Endothelial cell (in vitro differentiated cells): ENCODE measurements around the gene MAGI1. TPM values are rescaled to one million over a fixed set of nuclear protein-coding genes. Genes with fewer than 3 reads are reported as not detected.

Source experiments
- DNase-seq: peaks from one replicate; pipeline ENCODE4 v3.0.0; 2021; ENCODE audit warnings: low spot score
- H3K27ac Mint-ChIP-seq: one replicate; pipeline ENCODE4 v1.8.0; 2021; ENCODE audit warnings: mixed read lengths, inconsistent platforms; ENCODE audit not compliant: unreplicated experiment
- H3K27me3 Mint-ChIP-seq: one replicate; pipeline ENCODE4 v1.8.0; 2021; ENCODE audit warnings: mild to moderate bottlenecking, moderate library complexity, mixed read lengths, inconsistent platforms; ENCODE audit not compliant: unreplicated experiment
- H3K36me3 Mint-ChIP-seq: one replicate; pipeline ENCODE4 v1.8.0; 2021; ENCODE audit warnings: mild to moderate bottlenecking, low read depth, mixed read lengths, inconsistent platforms; ENCODE audit not compliant: unreplicated experiment
- H3K4me1 Mint-ChIP-seq: one replicate; pipeline ENCODE4 v1.8.0; 2021; ENCODE audit warnings: mild to moderate bottlenecking, mixed read lengths, inconsistent platforms; ENCODE audit not compliant: unreplicated experiment
- H3K4me3 Mint-ChIP-seq: one replicate; pipeline ENCODE4 v1.8.0; 2021; ENCODE audit warnings: mild to moderate bottlenecking, mixed read lengths, inconsistent platforms; ENCODE audit not compliant: unreplicated experiment
- H3K9me3 Mint-ChIP-seq: one replicate; pipeline ENCODE4 v1.8.0; 2021; ENCODE audit warnings: mixed read lengths, inconsistent platforms; ENCODE audit not compliant: unreplicated experiment
- total RNA-seq: library from RNA; stranded (reverse); fragmentation: NEBNext Ultra II Directional; extraction: Animal tissue kit (Norgen Biotek cat#: 25700); gene quantifications from one replicate; pipeline ENCODE4 v1.2.1, GENCODE V29; 2021; ENCODE audit not compliant: unreplicated experiment
- TF ChIP-seq, protein P1 (sequence below): fragments of 200-600 bp; sonication (generic); IDR thresholded peaks from one replicate; pipeline ENCODE4 v1.5.0; 2021; ENCODE audit warnings: antibody characterized with exemption; ENCODE audit not compliant: unreplicated experiment

Gene MAGI1
- total RNA-seq, 1 donor from 2014 or later = 33.8 TPM

DNA sequence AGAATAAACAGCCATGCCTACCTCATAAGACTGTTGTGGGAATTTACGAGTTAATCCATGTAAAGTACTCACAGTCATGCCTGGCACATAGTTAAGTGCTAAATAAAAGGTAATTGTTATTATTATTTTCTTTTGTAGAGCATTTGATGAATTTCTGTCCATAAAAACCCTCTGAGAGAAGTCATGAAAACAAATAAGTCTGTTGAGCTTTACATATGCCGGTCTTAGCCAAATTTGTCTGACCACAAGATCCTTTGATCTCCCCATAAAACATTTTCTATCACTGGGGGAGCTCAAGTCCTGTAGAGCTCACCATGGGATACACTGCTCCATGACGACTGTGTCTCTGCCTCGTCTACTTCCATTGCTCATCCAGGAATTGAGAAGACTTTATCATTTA lies 114.0 kb downstream of the MAGI1 start:
- TF ChIP-seq, protein P1, sequence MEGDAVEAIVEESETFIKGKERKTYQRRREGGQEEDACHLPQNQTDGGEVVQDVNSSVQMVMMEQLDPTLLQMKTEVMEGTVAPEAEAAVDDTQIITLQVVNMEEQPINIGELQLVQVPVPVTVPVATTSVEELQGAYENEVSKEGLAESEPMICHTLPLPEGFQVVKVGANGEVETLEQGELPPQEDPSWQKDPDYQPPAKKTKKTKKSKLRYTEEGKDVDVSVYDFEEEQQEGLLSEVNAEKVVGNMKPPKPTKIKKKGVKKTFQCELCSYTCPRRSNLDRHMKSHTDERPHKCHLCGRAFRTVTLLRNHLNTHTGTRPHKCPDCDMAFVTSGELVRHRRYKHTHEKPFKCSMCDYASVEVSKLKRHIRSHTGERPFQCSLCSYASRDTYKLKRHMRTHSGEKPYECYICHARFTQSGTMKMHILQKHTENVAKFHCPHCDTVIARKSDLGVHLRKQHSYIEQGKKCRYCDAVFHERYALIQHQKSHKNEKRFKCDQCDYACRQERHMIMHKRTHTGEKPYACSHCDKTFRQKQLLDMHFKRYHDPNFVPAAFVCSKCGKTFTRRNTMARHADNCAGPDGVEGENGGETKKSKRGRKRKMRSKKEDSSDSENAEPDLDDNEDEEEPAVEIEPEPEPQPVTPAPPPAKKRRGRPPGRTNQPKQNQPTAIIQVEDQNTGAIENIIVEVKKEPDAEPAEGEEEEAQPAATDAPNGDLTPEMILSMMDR = no peak
- Mint-ChIP-seq H3K27me3 (peaks cover 2% of the 10 kb centered on the region), H3K4me1 (peaks cover 13% of the 10 kb centered on the region), H3K27ac (no peak overlapping the region), H3K36me3 (no peaks in the 10 kb centered on the region), H3K4me3 (no peak overlapping the region), H3K9me3 (no peaks in the 10 kb centered on the region)
- no peak for DNase-seq

DNA sequence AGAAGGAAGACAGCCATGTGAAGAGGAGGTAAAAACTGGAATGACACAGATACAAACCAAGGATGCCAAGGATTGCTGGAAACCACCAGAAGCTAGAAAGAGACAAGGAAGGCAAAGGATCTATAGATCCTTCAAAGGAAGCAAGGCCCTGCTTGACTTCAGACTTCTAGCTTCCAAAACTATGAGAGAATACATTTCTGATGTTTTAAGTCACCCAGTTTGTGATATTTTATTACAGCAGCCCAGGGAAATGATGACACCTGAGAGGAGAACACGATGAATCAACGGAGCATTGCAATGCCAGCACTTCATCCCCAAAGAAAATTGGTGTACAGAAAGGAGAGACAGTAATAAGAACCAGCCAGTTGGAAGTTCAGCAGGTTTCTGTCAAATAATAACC lies 116.3 kb downstream of the MAGI1 start:
- Mint-ChIP-seq H3K36me3 (peaks cover 4% of the 10 kb centered on the region), H3K4me1 (peaks cover 2% of the 10 kb centered on the region), H3K27ac (no peak overlapping the region), H3K4me3 (no peak overlapping the region), H3K27me3 (no peaks in the 10 kb centered on the region), H3K9me3 (no peaks in the 10 kb centered on the region)
- TF ChIP-seq, protein P1 = no peak
- no peak for DNase-seq

DNA sequence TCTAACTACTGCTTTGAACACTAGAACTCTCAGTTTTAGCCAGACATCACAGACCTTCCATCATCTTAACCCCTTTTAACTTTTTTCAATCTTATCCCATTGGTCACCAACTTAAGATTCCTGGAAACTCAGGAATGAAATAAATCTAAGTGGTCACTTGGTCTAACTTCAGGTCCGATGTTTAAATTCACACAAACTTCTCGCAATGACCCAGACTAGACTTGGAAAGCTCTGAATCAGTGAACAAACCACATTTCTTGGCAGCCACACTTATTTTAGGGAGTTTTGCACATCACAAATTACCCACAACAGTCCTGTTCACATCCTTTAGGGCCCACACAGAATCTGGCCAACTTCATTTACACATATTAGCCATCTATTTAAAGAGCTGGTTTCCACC lies 118.9 kb downstream of the MAGI1 start:
- H3K36me3 Mint-ChIP-seq = peaks cover 5% of the 10 kb centered on the region
- H3K27me3 Mint-ChIP-seq = no peaks in the 10 kb centered on the region
- DNase-seq = no peak
- no peaks in the 10 kb centered on the region for H3K9me3 Mint-ChIP-seq
- no peaks in the 10 kb centered on the region for H3K4me1 Mint-ChIP-seq
- H3K27ac Mint-ChIP-seq = no peak overlapping the region
- no peak overlapping the region for H3K4me3 Mint-ChIP-seq
- TF ChIP-seq, protein P1 = no peak

DNA sequence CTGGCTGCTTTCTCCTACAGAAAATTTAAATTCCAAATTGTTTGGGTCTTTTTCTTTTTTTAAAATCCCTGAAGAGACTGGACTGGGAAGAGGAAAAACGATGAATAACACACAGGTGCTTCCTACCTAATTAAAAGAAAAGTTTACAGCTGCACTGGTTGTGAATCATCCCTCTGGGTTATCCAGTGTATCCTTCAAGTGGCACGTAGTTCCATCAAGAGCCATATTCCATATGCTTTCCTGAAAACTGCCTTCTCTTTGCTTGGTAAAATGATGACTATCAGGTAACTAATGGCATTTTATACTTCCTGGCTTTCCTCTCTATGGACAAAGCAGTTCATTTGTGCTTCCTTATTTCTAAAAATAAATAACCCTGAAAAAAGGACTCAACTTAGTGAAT lies 123.2 kb downstream of the MAGI1 start:
- H3K36me3 Mint-ChIP-seq = peaks cover 5% of the 10 kb centered on the region
- peaks cover 5% of the 10 kb centered on the region for H3K4me1 Mint-ChIP-seq
- no peak overlapping the region for H3K4me3 Mint-ChIP-seq
- no peaks in the 10 kb centered on the region for H3K9me3 Mint-ChIP-seq
- no peak overlapping the region for H3K27ac Mint-ChIP-seq
- TF ChIP-seq, protein P1 = no peak
- H3K27me3 Mint-ChIP-seq = peaks cover 2% of the 10 kb centered on the region
- no peak for DNase-seq

DNA sequence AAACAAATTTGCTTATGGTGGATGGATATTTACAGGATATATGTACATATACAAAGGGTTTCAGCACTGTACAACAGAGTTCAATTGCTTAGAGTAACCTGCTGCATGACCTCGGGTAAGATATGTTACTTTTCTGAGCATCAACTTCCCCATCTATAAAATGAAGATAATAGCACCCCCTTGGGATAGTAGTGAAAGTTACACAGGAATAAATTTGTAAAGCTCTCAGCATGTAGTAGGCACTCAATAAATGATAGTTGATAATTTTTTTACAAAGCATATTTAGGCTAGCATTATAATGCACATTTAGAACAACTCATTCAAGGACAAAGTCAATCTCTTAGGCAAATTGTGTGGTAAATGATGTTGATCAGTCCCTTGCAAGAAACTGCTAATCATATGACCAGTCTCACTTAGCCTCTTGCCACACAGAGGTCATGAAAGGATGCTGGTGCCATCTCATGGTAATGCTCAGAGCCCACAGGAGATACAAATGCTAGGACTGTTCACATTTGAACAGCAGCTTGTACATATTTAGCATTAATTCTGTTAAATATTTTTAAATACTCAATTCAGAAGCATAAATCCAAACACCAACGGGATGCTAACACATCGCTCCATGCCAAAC lies 123.9 kb downstream of the MAGI1 start:
- Mint-ChIP-seq H3K27ac (no peak overlapping the region), H3K4me1 (peaks cover 9% of the 10 kb centered on the region), H3K9me3 (no peaks in the 10 kb centered on the region), H3K27me3 (peaks cover 2% of the 10 kb centered on the region), H3K36me3 (peaks cover 8% of the 10 kb centered on the region), H3K4me3 (no peak overlapping the region)
- DNase-seq = no peak
- TF ChIP-seq, protein P1 = no peak
